ENCODE results near the gene NHLRC4. TPM values are rescaled to one million over a fixed set of nuclear protein-coding genes. Genes with fewer than 3 reads are reported as not detected.
A peak's percentile ranks its signal among the peaks of the same experiment; 100 is the strongest.

The NHLRC4 gene
- total RNA-seq, 1 experiment from 2014 or later = 0.92 TPM

DNA sequence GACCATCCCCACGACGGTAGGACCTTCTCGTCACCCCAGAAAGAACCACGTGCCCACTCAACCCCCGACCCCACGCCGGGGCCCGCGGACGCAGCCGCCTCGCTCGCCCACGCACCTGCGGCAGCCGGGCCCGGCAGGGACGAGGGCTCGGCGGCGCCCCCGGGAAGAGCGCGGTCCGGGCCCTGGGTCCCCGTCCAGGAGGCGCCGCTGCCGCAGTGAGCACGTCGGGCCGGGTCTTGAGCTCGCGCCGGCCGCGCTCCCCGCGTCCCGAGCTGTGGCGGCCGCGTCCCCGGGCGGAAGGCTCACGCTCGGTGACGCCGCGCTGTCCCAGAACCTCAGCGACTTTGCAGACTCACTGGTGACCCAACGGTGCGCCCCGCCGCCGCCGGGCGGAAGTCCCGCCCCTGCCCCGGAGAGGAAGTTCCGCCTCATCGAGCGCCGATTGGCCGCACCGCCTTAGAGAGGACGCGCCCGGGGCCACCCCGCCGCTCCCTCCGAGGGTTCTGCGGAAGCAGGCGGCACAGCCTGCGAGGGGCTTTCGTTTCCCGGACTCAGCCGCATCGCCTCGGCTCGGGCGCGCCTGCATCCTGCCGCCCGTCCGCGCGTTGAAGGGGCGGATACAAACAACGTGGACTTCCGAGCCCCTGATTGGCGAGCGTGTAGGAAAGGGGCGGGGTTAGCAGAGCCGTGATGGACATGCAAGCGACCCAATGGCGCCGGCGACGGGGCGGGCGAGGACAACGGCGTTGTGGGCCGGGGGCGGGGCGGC is 22.3 kb downstream of the NHLRC4 start (continued):
- no peak for TF ChIP-seq CBFB (CRISPR knock-in tag; IDR thresholded peaks at IDR 0.05; ENCODE audit: low read depth)
- TF ChIP-seq SOX15 (CRISPR knock-in tag; IDR thresholded peaks at IDR 0.05) = no peak
- TF ChIP-seq NFYB (CRISPR knock-in tag; conservative IDR thresholded peaks at IDR 0.05; ENCODE audit: low read depth) = peak; percentile 60
- TF ChIP-seq NR2C2 (CRISPR knock-in tag; IDR thresholded peaks at IDR 0.05) = no peak
- no peak for TF ChIP-seq KAT7 (CRISPR knock-in tag; IDR thresholded peaks at IDR 0.05; ENCODE audit: borderline replicate concordance)
- TF ChIP-seq CREB1 (CRISPR knock-in tag; IDR thresholded peaks at IDR 0.05) = no peak
- 0 out of 2 replicates have a peak, but pooled peaks have one; percentile 27 for TF ChIP-seq NFE2L1 (CRISPR knock-in tag; IDR thresholded peaks at IDR 0.05)
- peak; percentile 62 for TF ChIP-seq SP1 (CRISPR knock-in tag; conservative IDR thresholded peaks at IDR 0.05)
- TF ChIP-seq, protein P1, sequence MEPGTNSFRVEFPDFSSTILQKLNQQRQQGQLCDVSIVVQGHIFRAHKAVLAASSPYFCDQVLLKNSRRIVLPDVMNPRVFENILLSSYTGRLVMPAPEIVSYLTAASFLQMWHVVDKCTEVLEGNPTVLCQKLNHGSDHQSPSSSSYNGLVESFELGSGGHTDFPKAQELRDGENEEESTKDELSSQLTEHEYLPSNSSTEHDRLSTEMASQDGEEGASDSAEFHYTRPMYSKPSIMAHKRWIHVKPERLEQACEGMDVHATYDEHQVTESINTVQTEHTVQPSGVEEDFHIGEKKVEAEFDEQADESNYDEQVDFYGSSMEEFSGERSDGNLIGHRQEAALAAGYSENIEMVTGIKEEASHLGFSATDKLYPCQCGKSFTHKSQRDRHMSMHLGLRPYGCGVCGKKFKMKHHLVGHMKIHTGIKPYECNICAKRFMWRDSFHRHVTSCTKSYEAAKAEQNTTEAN (CRISPR knock-in tag; IDR thresholded peaks at IDR 0.05) = no peak
- no peak for TF ChIP-seq ZNF232 (CRISPR knock-in tag; IDR thresholded peaks at IDR 0.05)
- no peak for TF ChIP-seq GTF2I (CRISPR knock-in tag; conservative IDR thresholded peaks at IDR 0.05)
- TF ChIP-seq ZNF671 (CRISPR knock-in tag; IDR thresholded peaks at IDR 0.05) = no peak
- no peak; the same call in 1 of the 2 replicates for TF ChIP-seq SMAD3 (CRISPR knock-in tag; IDR thresholded peaks at IDR 0.05; ENCODE audit: borderline replicate concordance)
- no peak for TF ChIP-seq ATF6 (CRISPR knock-in tag; IDR thresholded peaks at IDR 0.05)
- TF ChIP-seq ZBTB21 (CRISPR knock-in tag; IDR thresholded peaks at IDR 0.05; ENCODE audit: borderline replicate concordance) = no peak
- no peak for TF ChIP-seq RORB (CRISPR knock-in tag; IDR thresholded peaks at IDR 0.05)
- TF ChIP-seq GABPB1 (CRISPR knock-in tag; IDR thresholded peaks at IDR 0.05) = peak; percentile 66; the same call in 1 of the 2 replicates
- TF ChIP-seq MXD4 (CRISPR knock-in tag; IDR thresholded peaks at IDR 0.05; ENCODE audit: borderline replicate concordance) = no peak

- Mint-ChIP-seq H3K9me3 (no peaks in the 10 kb centered on the region), H3K4me1 (peaks cover 20% of the 10 kb centered on the region), H3K4me3 (peak within 1 kb of the TSS; percentile 98), H3K36me3 (peaks cover 2% of the 10 kb centered on the region), H3K27ac (peak within 1 kb of the TSS; percentile 100), H3K27me3 (ENCODE audit: low read depth) (peaks cover 44% of the 10 kb centered on the region)
- ChIA-PET CTCF (interaction anchor here (0.9 to 1.6 kb wide), 10 partner anchors 10 to 78 kb away, joined by 3 to 7 read pairs (median 4); partner anchors contain the start of genes RHOT2 and WDR90), POLR2A (no interaction called here)
- no peak for TF ChIP-seq ZNF232 (CRISPR knock-in tag; IDR thresholded peaks at IDR 0.05)
- TF ChIP-seq KAT7 (CRISPR knock-in tag; IDR thresholded peaks at IDR 0.05; ENCODE audit: borderline replicate concordance) = no peak
- TF ChIP-seq ZNF423 (CRISPR knock-in tag; IDR thresholded peaks at IDR 0.05) = no peak
- TF ChIP-seq, protein P1 (CRISPR knock-in tag; IDR thresholded peaks at IDR 0.05) = no peak
- no peak for TF ChIP-seq JAZF1 (CRISPR knock-in tag; IDR thresholded peaks at IDR 0.05)
- peak; percentile 49 for TF ChIP-seq SP1 (CRISPR knock-in tag; conservative IDR thresholded peaks at IDR 0.05)
- no peak for TF ChIP-seq ATF6 (CRISPR knock-in tag; IDR thresholded peaks at IDR 0.05)
- no peak for TF ChIP-seq IRF1 (CRISPR knock-in tag; IDR thresholded peaks at IDR 0.05)
- peak; percentile 90 for TF ChIP-seq NFYB (CRISPR knock-in tag; conservative IDR thresholded peaks at IDR 0.05; ENCODE audit: low read depth)
- ATAC-seq (peak; percentile 91), DNase-seq (ENCODE audit: low spot score) (peak; percentile 98)
Measured at GRCh38 chr16:589658-590187, 22.9 kb downstream of the NHLRC4 start, which contains the start of gene RAB40C. Gene RAB40C, plus strand, starts transcription at chr16:590066. Its CDS starts 226 bp downstream, at chr16:590292.

Data from WTC11 (cell line).